Astrocyte (in vitro differentiated cells and primary cell): ENCODE results near the gene IL1RAPL2. TPM values are rescaled to one million over a fixed set of nuclear protein-coding genes. Genes with fewer than 3 reads are reported as not detected.

Experiments used
- DNase-seq: peaks from one replicate; pipeline ENCODE4 v3.0.0-alpha.2; 2010; ENCODE audit warnings: low read depth
- FAIRE-seq: peaks from 2 replicates; lab custom pipeline; 2011; peaks lifted over from hg19 to GRCh38; lab: Jason Lieb, UNC
- H2AFZ ChIP-seq: 2 replicates; pipeline ENCODE4 v1.6.0; 2012; ENCODE audit warnings: low read depth, low read length, inconsistent platforms
- H3K27ac ChIP-seq: 2 replicates; pipeline ENCODE4 v1.5.1; 2011; ENCODE audit warnings: low read depth, low read length, inconsistent platforms
- H3K27me3 ChIP-seq: 2 replicates; pipeline ENCODE4 v1.6.0; 2011; ENCODE audit warnings: low read length, inconsistent platforms; ENCODE audit not compliant: insufficient read depth
- H3K36me3 ChIP-seq: 2 replicates; pipeline ENCODE4 v1.5.1; 2011; ENCODE audit warnings: low read length, inconsistent platforms; ENCODE audit not compliant: insufficient read depth
- H3K4me1 ChIP-seq: 2 replicates; pipeline ENCODE4 v1.5.1; 2011; ENCODE audit warnings: low read length, inconsistent platforms; ENCODE audit not compliant: insufficient read depth
- H3K4me2 ChIP-seq: 2 replicates; pipeline ENCODE4 v1.6.0; 2012; ENCODE audit warnings: low read length, inconsistent platforms
- H3K4me3 ChIP-seq: 2 replicates; pipeline ENCODE4 v1.5.1; 2011; ENCODE audit warnings: low read depth, mild to moderate bottlenecking, low read length, inconsistent platforms; ENCODE audit not compliant: insufficient read depth
- H3K79me2 ChIP-seq: 2 replicates; pipeline ENCODE4 v1.6.0; 2012; ENCODE audit warnings: mild to moderate bottlenecking, low read length, inconsistent platforms; ENCODE audit not compliant: insufficient read depth
- H3K9ac ChIP-seq: 2 replicates; pipeline ENCODE4 v1.6.0; 2012; ENCODE audit warnings: mild to moderate bottlenecking, low read length, inconsistent platforms
- H3K9me3 ChIP-seq: 2 replicates; pipeline ENCODE4 v1.5.1; 2012; ENCODE audit warnings: low read depth, mild to moderate bottlenecking, low read length, inconsistent platforms; ENCODE audit not compliant: insufficient read depth
- H4K20me1 ChIP-seq: 2 replicates; pipeline ENCODE4 v1.6.0; 2012; ENCODE audit warnings: low read length, inconsistent platforms; ENCODE audit not compliant: insufficient read depth
- H3K27ac Mint-ChIP-seq: one replicate; pipeline ENCODE4 v1.8.0; 2021; ENCODE audit warnings: mild to moderate bottlenecking, mixed read lengths; ENCODE audit not compliant: unreplicated experiment
- H3K27me3 Mint-ChIP-seq: one replicate; pipeline ENCODE4 v1.8.0; 2021; ENCODE audit warnings: low read depth, mixed read lengths; ENCODE audit not compliant: unreplicated experiment
- H3K36me3 Mint-ChIP-seq: one replicate; pipeline ENCODE4 v1.8.0; 2021; ENCODE audit warnings: low read depth, mixed read lengths; ENCODE audit not compliant: unreplicated experiment
- H3K4me1 Mint-ChIP-seq: one replicate; pipeline ENCODE4 v1.8.0; 2021; ENCODE audit warnings: low read depth, mixed read lengths; ENCODE audit not compliant: unreplicated experiment
- H3K4me3 Mint-ChIP-seq: one replicate; pipeline ENCODE4 v1.8.0; 2021; ENCODE audit warnings: mild to moderate bottlenecking, moderate library complexity, mixed read lengths; ENCODE audit not compliant: unreplicated experiment
- H3K9me3 Mint-ChIP-seq: one replicate; pipeline ENCODE4 v1.8.0; 2021; ENCODE audit warnings: mild to moderate bottlenecking, mixed read lengths; ENCODE audit not compliant: unreplicated experiment
- EZH2 ChIP-seq: IDR thresholded peaks from 2 replicates; pipeline ENCODE4 v1.6.1; 2012; ENCODE audit warnings: mild to moderate bottlenecking, low read length, inconsistent platforms; ENCODE audit not compliant: insufficient read depth
- total RNA-seq: library from RNA; stranded (reverse); gene quantifications from 2 replicates; pipeline ENCODE4 v1.2.1, GENCODE V29; 2021
- TF ChIP-seq, protein P1 (sequence below): IDR thresholded peaks from 2 replicates; pipeline ENCODE4 v1.5.1; 2011; ENCODE audit warnings: low read depth, mild to moderate bottlenecking, inconsistent platforms, low read length, moderate library complexity; ENCODE audit not compliant: insufficient read depth

The IL1RAPL2 gene
- total RNA-seq, 1 donor from 2014 or later: 0.16 TPM

DNA sequence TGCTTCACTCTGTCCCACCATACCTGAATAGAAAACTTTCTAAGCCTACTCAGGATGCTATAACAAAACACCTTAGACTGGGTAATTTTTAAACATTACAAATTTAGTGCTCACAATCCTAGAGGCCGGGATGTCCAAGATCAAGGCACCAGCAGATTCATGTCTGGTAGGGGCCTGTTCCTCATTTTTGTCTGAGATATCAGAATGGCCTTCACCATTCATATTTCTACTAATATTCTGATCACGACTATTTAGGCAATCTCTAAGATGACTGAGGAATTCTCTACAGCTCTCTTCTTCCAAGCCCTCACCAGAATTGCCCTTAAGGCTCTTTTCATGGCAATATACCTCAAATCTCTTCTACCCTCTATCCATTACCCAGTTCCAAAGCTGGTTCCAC, 1178.9 kb downstream of the IL1RAPL2 start:
- Histone ChIP-seq H3K4me3 (no peak overlapping the region), H3K9ac (no peak overlapping the region), H3K79me2 (no peaks in the 10 kb centered on the region), H4K20me1 (no peaks in the 10 kb centered on the region), H3K36me3 (no peaks in the 10 kb centered on the region), H2AFZ (no peak overlapping the region), H3K27me3 (no peaks in the 10 kb centered on the region), H3K27ac (no peak overlapping the region), H3K4me1 (no peaks in the 10 kb centered on the region), H3K9me3 (no peaks in the 10 kb centered on the region), H3K4me2 (no peak overlapping the region)
- H3K27ac Mint-ChIP-seq: no peak overlapping the region
- H3K9me3 Mint-ChIP-seq: no peaks in the 10 kb centered on the region
- no peaks in the 10 kb centered on the region for H3K36me3 Mint-ChIP-seq
- FAIRE-seq: no peak
- H3K4me1 Mint-ChIP-seq: no peaks in the 10 kb centered on the region
- TF ChIP-seq, protein P1, sequence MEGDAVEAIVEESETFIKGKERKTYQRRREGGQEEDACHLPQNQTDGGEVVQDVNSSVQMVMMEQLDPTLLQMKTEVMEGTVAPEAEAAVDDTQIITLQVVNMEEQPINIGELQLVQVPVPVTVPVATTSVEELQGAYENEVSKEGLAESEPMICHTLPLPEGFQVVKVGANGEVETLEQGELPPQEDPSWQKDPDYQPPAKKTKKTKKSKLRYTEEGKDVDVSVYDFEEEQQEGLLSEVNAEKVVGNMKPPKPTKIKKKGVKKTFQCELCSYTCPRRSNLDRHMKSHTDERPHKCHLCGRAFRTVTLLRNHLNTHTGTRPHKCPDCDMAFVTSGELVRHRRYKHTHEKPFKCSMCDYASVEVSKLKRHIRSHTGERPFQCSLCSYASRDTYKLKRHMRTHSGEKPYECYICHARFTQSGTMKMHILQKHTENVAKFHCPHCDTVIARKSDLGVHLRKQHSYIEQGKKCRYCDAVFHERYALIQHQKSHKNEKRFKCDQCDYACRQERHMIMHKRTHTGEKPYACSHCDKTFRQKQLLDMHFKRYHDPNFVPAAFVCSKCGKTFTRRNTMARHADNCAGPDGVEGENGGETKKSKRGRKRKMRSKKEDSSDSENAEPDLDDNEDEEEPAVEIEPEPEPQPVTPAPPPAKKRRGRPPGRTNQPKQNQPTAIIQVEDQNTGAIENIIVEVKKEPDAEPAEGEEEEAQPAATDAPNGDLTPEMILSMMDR: no peak
- no peak for TF ChIP-seq EZH2
- DNase-seq: no peak
- H3K4me3 Mint-ChIP-seq: no peak overlapping the region
- no peaks in the 10 kb centered on the region for H3K27me3 Mint-ChIP-seq

DNA sequence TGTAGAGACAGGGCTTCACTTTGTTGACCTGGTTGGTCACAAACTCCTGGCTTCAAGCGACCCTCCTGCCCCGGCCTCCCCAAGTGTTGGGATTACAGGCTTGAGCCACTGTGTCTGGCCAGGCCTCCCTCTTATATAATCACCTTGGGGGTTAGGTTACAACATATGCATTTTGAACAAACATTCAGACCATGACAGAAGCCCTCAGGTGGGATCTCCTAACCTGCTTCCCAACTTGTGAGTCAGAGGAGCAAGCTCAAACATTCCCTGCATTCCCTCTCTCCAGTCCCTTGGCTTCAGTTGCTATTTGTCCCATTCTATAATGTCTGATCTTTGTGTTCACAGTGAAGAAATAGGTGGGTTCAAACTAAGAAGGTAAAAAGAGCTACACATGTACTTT, 1179.9 kb downstream of the IL1RAPL2 start:
- Histone ChIP-seq H3K4me2 (no peak overlapping the region), H3K9ac (no peak overlapping the region), H3K4me1 (no peaks in the 10 kb centered on the region), H3K27ac (no peak overlapping the region), H3K4me3 (no peak overlapping the region), H2AFZ (no peak overlapping the region), H3K9me3 (no peaks in the 10 kb centered on the region), H4K20me1 (no peaks in the 10 kb centered on the region), H3K36me3 (no peaks in the 10 kb centered on the region), H3K27me3 (no peaks in the 10 kb centered on the region), H3K79me2 (no peaks in the 10 kb centered on the region)
- H3K4me1 Mint-ChIP-seq: no peaks in the 10 kb centered on the region
- no peaks in the 10 kb centered on the region for H3K36me3 Mint-ChIP-seq
- no peak overlapping the region for H3K4me3 Mint-ChIP-seq
- no peaks in the 10 kb centered on the region for H3K27me3 Mint-ChIP-seq
- TF ChIP-seq, protein P1: no peak
- no peak for TF ChIP-seq EZH2
- no peak overlapping the region for H3K27ac Mint-ChIP-seq
- DNase-seq (no peak), FAIRE-seq (no peak)
- no peaks in the 10 kb centered on the region for H3K9me3 Mint-ChIP-seq

DNA sequence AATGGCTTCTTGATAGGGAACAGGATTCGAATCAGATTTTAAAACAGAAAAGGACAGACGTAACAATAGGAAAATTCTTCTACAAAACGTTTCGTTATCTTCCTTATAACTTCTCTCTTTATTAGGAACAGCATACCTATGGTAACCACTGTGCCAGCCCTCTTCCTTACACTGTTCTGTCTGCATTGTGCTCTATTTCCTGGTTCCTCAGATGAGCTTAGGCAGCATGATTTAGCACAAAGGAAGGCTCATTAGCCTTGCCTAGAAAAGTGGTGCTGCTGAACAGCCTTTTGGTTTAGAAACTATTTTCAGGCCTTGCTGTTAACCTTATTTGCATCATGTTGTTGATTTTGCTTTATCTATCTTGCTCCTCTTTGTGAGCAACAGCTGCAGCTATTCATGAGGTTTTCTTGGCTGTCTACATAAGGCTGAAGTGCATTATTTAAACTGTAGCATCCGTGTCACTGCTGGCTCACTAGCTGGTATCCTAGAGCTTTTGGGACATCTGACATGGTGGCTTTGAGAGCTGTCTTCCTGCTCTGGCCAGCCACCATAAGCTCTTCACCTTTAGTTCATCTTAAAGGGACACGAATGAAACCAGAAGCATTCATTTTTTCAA, 1186.4 kb downstream of the IL1RAPL2 start:
- H3K9me3 ChIP-seq: no peaks in the 10 kb centered on the region
- no peak overlapping the region for H3K4me3 ChIP-seq
- no peak overlapping the region for H3K27ac ChIP-seq
- no peak overlapping the region for H3K4me2 ChIP-seq
- no peaks in the 10 kb centered on the region for H3K9me3 Mint-ChIP-seq
- H3K27ac Mint-ChIP-seq: no peak overlapping the region
- no peak overlapping the region for H3K9ac ChIP-seq
- H3K4me1 Mint-ChIP-seq: no peaks in the 10 kb centered on the region
- TF ChIP-seq, protein P1: no peak
- TF ChIP-seq EZH2: no peak
- H3K27me3 ChIP-seq: no peaks in the 10 kb centered on the region
- no peak overlapping the region for H2AFZ ChIP-seq
- no peak for DNase-seq
- no peak overlapping the region for H3K4me3 Mint-ChIP-seq
- no peaks in the 10 kb centered on the region for H3K36me3 ChIP-seq
- H3K79me2 ChIP-seq: no peaks in the 10 kb centered on the region
- H3K27me3 Mint-ChIP-seq: no peaks in the 10 kb centered on the region
- no peaks in the 10 kb centered on the region for H4K20me1 ChIP-seq
- H3K4me1 ChIP-seq: no peaks in the 10 kb centered on the region
- H3K36me3 Mint-ChIP-seq: no peaks in the 10 kb centered on the region
- FAIRE-seq: peak; percentile 90
